HepG2 (cell line): ENCODE data around the gene RNU6-8. TPM values are rescaled to one million over a fixed set of nuclear protein-coding genes. Genes with fewer than 3 reads are reported as not detected.

Source experiments
- KDM5A ChIP-seq: fragments of 200-600 bp; sonication (generic); IDR thresholded peaks from 2 replicates; pipeline ENCODE4 v1.7.0; 2018; ENCODE audit warnings: antibody characterized with exemption, mild to moderate bottlenecking, low read length, borderline replicate concordance
- MLLT10 ChIP-seq: sonication (generic); formaldehyde crosslinking; IDR thresholded peaks from 2 replicates; pipeline ENCODE4 v1.4.0; 2020; ENCODE audit warnings: missing genetic modification reagents
- RBM22 ChIP-seq: fragments of 200-400 bp; formaldehyde crosslinking; optimal IDR thresholded peaks from 2 replicates; pipeline ENCODE3; 2017; ENCODE audit warnings: mild to moderate bottlenecking, low read length, moderate library complexity
- RELA ChIP-seq: sonication (generic); formaldehyde crosslinking; IDR thresholded peaks from 2 replicates; pipeline ENCODE4 v1.4.0; 2020; ENCODE audit warnings: missing genetic modification reagents
- TAF15 ChIP-seq: fragments of 200-400 bp; formaldehyde crosslinking; IDR thresholded peaks from one replicate; pipeline ENCODE4 v1.6.1; 2018; ENCODE audit warnings: mild to moderate bottlenecking, low read depth, low read length; ENCODE audit not compliant: poor library complexity, severe bottlenecking
- TFDP2 ChIP-seq: sonication (generic); formaldehyde crosslinking; IDR thresholded peaks from 2 replicates; pipeline ENCODE4 v1.4.0; 2020; ENCODE audit warnings: missing genetic modification reagents
- ZBTB40 ChIP-seq, 2 experiments: fragments of 450-650 bp in 1 of 2; sonication (generic) in 1 of 2; formaldehyde crosslinking in 1 of 2; IDR thresholded peaks; 2 replicates each; pipeline versions ENCODE4 v1.6.1 to v1.8.0; 2016 to 2022; ENCODE audit warnings: antibody characterized with exemption in 1 of 2, mild to moderate bottlenecking in 1 of 2, missing genetic modification reagents in 1 of 2
- ZBTB7B ChIP-seq: sonication (generic); formaldehyde crosslinking; IDR thresholded peaks from 2 replicates; pipeline ENCODE4 v1.4.0; 2020; ENCODE audit warnings: missing genetic modification reagents
- ZFP36L2 ChIP-seq: sonication (generic); formaldehyde crosslinking; IDR thresholded peaks from 2 replicates; pipeline ENCODE4 v1.4.0; 2020; ENCODE audit warnings: missing genetic modification reagents
- ZNF121 ChIP-seq: sonication (generic); formaldehyde crosslinking; IDR thresholded peaks from 2 replicates; pipeline ENCODE4 v1.5.0; 2020; ENCODE audit warnings: mild to moderate bottlenecking, missing genetic modification reagents
- ZNF180 ChIP-seq: sonication (generic); formaldehyde crosslinking; IDR thresholded peaks from 2 replicates; pipeline ENCODE4 v1.4.0; 2020; ENCODE audit warnings: low read depth, missing genetic modification reagents, borderline replicate concordance
- ZNF335 ChIP-seq: sonication (generic); formaldehyde crosslinking; IDR thresholded peaks from 2 replicates; pipeline ENCODE4 v1.4.0; 2020; ENCODE audit warnings: missing genetic modification reagents
- ZNF337 ChIP-seq: sonication (generic); formaldehyde crosslinking; IDR thresholded peaks from 2 replicates; pipeline ENCODE4 v1.5.1; 2020; ENCODE audit warnings: missing genetic modification reagents, low read depth, mild to moderate bottlenecking, borderline replicate concordance
- polyA plus RNA-seq, 8 experiments: library from polyadenylated mRNA; depleted of rRNA in 3 of 8; stranded (reverse) in 7 of 8; unstranded in 1 of 8; fragments of >200 nt; fragmentation: Illumina TruSeq in 4 of 8; extraction: Trizol in 4 of 8; gene quantifications; 2 replicates each; pipeline versions ENCODE4 v1.2.1 to v1.2.3, GENCODE V29; 2011 to 2016; ENCODE audit warnings: low read depth in 4 of 8, missing spikeins in 1 of 8, mixed read lengths in 1 of 8; ENCODE audit not compliant: insufficient read depth in 1 of 8
- total RNA-seq, 5 experiments: library from RNA; depleted of rRNA; stranded (reverse); fragments of >200 nt; fragmentation: Illumina TruSeq; extraction: Trizol; gene quantifications; 2 replicates each; pipeline ENCODE4 v1.2.3, GENCODE V29; 2016; ENCODE audit warnings: low read depth in 1 of 5
- TF ChIP-seq, protein P1 (sequence below): sonication (generic); formaldehyde crosslinking; IDR thresholded peaks from 2 replicates; pipeline ENCODE4 v1.5.1; 2020; ENCODE audit warnings: mild to moderate bottlenecking, missing genetic modification reagents

RNU6-8 gene
- total and polyA plus RNA-seq, 2 of the 13 experiments (the other 11 are each of a cell fraction or from before 2014, with no cell fraction given): under 0.01 TPM; not detected in 1

- TF ChIP-seq, protein P1, sequence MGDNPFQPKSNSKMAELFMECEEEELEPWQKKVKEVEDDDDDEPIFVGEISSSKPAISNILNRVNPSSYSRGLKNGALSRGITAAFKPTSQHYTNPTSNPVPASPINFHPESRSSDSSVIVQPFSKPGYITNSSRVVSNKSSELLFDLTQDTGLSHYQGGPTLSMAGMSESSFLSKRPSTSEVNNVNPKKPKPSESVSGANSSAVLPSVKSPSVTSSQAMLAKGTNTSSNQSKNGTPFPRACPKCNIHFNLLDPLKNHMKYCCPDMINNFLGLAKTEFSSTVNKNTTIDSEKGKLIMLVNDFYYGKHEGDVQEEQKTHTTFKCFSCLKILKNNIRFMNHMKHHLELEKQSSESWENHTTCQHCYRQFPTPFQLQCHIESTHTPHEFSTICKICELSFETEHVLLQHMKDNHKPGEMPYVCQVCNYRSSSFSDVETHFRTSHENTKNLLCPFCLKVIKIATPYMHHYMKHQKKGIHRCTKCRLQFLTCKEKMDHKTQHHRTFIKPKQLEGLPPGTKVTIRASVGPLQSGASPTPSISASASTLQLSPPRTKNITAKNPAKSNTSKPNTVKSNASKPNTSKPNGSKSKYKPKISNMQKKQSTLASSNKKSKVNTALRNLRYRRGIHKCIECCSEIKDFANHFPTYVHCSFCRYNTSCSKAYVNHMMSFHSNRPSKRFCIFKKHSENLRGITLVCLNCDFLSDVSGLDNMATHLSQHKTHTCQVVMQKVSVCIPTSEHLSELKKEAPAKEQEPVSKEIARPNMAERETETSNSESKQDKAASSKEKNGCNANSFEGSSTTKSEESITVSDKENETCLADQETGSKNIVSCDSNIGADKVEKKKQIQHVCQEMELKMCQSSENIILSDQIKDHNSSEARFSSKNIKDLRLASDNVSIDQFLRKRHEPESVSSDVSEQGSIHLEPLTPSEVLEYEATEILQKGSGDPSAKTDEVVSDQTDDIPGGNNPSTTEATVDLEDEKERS (CRISPR knock-in tag): peak; percentile 83; the same call in 1 of the 2 replicates
- peak; percentile 91 for TF ChIP-seq TAF15
- peak; percentile 86 for TF ChIP-seq RBM22
- peak; percentile 94 for TF ChIP-seq TFDP2 (CRISPR knock-in tag)
- no peak for TF ChIP-seq MLLT10 (CRISPR knock-in tag)
- TF ChIP-seq ZNF337 (CRISPR knock-in tag): peak; percentile 80; the same call in 1 of the 2 replicates
- peak; percentile 97 for TF ChIP-seq ZNF180
- peak; percentile 98 for TF ChIP-seq ZBTB7B (CRISPR knock-in tag)
- 0 out of 2 replicates have a peak, but pooled peaks have one; percentile 75 for TF ChIP-seq ZFP36L2 (CRISPR knock-in tag)
- TF ChIP-seq ZNF121 (CRISPR knock-in tag): no peak; the same call in none of the 2 replicates
- TF ChIP-seq KDM5A: no peak; the same call in 1 of the 2 replicates
- no peak; the same call in 1 of the 2 replicates for TF ChIP-seq ZBTB40 (IDR thresholded peaks at IDR 0.05)
- TF ChIP-seq ZBTB40 (CRISPR knock-in tag; IDR thresholded peaks at IDR 0.05): no peak; the same call in 1 of the 2 replicates
- TF ChIP-seq ZNF335: peak; percentile 90; the same call in 1 of the 2 replicates
- no peak; the same call in 1 of the 2 replicates for TF ChIP-seq RELA
Measured at GRCh38 chr14:32202998-32203882, at the start of gene RNU6-8 (continued).
